Kidney epithelial cell (primary cell): ENCODE measurements around the gene PRKAR2B. TPM values are rescaled to one million over a fixed set of nuclear protein-coding genes. Genes with fewer than 3 reads are reported as not detected.

Experiments
- DNase-seq: peaks from one replicate; pipeline ENCODE4 v3.0.0-alpha.2; 2010; ENCODE audit warnings: low read depth
- H3K27me3 ChIP-seq: 2 replicates; pipeline ENCODE4 v1.6.0; 2011; ENCODE audit warnings: low read length; ENCODE audit not compliant: control insufficient read depth, insufficient read depth
- H3K36me3 ChIP-seq: 2 replicates; pipeline ENCODE4 v1.5.1; 2011; ENCODE audit warnings: low read length; ENCODE audit not compliant: control insufficient read depth, insufficient read depth
- H3K4me3 ChIP-seq: 2 replicates; pipeline ENCODE4 v1.5.1; 2011; ENCODE audit warnings: low read depth, mild to moderate bottlenecking, control low read depth, low read length
- CTCF ChIP-seq: IDR thresholded peaks from 2 replicates; pipeline ENCODE4 v1.5.1; 2011; ENCODE audit warnings: mild to moderate bottlenecking, moderate library complexity, low read length, control low read depth, inconsistent platforms; ENCODE audit not compliant: insufficient read depth, poor library complexity, severe bottlenecking
- total RNA-seq: library from RNA; depleted of rRNA; stranded (reverse); fragments of >200 nt; gene quantifications from 2 replicates; pipeline ENCODE4 v1.2.3, GENCODE V29; 2015

The PRKAR2B gene
- total RNA-seq, 1 donor from 2014 or later = 3.7 TPM

GRCh38 chr7:107065929-107066247, 21.4 kb downstream of the PRKAR2B start:
- Histone ChIP-seq H3K27me3 (no peaks in the 10 kb centered on the region), H3K36me3 (no peaks in the 10 kb centered on the region), H3K4me3 (no peak overlapping the region)
- TF ChIP-seq CTCF = no peak
- no peak for DNase-seq

GRCh38 chr7:107068156-107068555, 23.7 kb downstream of the PRKAR2B start:
- Histone ChIP-seq H3K36me3 (no peaks in the 10 kb centered on the region), H3K27me3 (no peaks in the 10 kb centered on the region), H3K4me3 (no peak overlapping the region)
- no peak for DNase-seq
- TF ChIP-seq CTCF = no peak

- Histone ChIP-seq H3K4me3 (no peak overlapping the region), H3K27me3 (no peaks in the 10 kb centered on the region), H3K36me3 (no peaks in the 10 kb centered on the region)
- DNase-seq = no peak
- no peak for TF ChIP-seq CTCF
Observed at GRCh38 chr7:107069457-107069856, 25.0 kb downstream of the PRKAR2B start.

- DNase-seq = no peak
- no peak overlapping the region for H3K4me3 ChIP-seq
- no peaks in the 10 kb centered on the region for H3K36me3 ChIP-seq
- no peaks in the 10 kb centered on the region for H3K27me3 ChIP-seq
- no peak for TF ChIP-seq CTCF
Observed at GRCh38 chr7:107070710-107071109, 26.2 kb downstream of the PRKAR2B start.

GRCh38 chr7:107071129-107071528, 26.6 kb downstream of the PRKAR2B start:
- H3K27me3 ChIP-seq = no peaks in the 10 kb centered on the region
- no peak overlapping the region for H3K4me3 ChIP-seq
- no peaks in the 10 kb centered on the region for H3K36me3 ChIP-seq
- DNase-seq = no peak
- no peak for TF ChIP-seq CTCF

GRCh38 chr7:107072133-107072532, 27.6 kb downstream of the PRKAR2B start:
- no peak for TF ChIP-seq CTCF
- no peaks in the 10 kb centered on the region for H3K27me3 ChIP-seq
- no peak overlapping the region for H3K4me3 ChIP-seq
- no peaks in the 10 kb centered on the region for H3K36me3 ChIP-seq
- DNase-seq = no peak
